ENCODE data around the gene SPAG6. TPM values are rescaled to one million over a fixed set of nuclear protein-coding genes. Genes with fewer than 3 reads are reported as not detected.

The SPAG6 gene
- total and polyA plus RNA-seq, 2 experiments from 2014 or later = 0.21 TPM; not detected in 1

- H3K27me3 Mint-ChIP-seq (ENCODE audit: insufficient read depth, low read depth, poor library complexity) = peaks cover 4% of the 10 kb centered on the region
- H2AFZ ChIP-seq = no peak overlapping the region
These were observed 108.8 kb downstream of the SPAG6 start for GRCh38 chr10:22453948-22454591.

More at GRCh38 chr10:22453948-22454591, 108.8 kb downstream of the SPAG6 start:
- Mint-ChIP-seq H3K27ac (no peak overlapping the region), H3K36me3 (ENCODE audit: low read depth) (no peaks in the 10 kb centered on the region), H3K4me3 (no peak overlapping the region), H3K4me1 (no peaks in the 10 kb centered on the region; the same call in 2 of the 3 replicates), H3K9me3 (peaks cover 7% of the 10 kb centered on the region)
- ATAC-seq (no peak), DNase-seq (ENCODE audit: low spot score) (no peak)
- no peak overlapping the region for H3K4me2 ChIP-seq
- H3K4me1 ChIP-seq (ENCODE audit: insufficient read depth) = no peaks in the 10 kb centered on the region
- no peaks in the 10 kb centered on the region for H3K9me2 ChIP-seq (ENCODE audit: insufficient read depth)
- H4K20me1 ChIP-seq (replicated peaks; ENCODE audit: insufficient read depth) = no peaks in the 10 kb centered on the region
- H3K79me2 ChIP-seq (replicated peaks; ENCODE audit: insufficient read depth) = no peaks in the 10 kb centered on the region
- H3F3A ChIP-seq (replicated peaks; ENCODE audit: low read depth) = no peaks in the 10 kb centered on the region
- H3K27me3 ChIP-seq (ENCODE audit: insufficient read depth) = no peaks in the 10 kb centered on the region
- H3K4me3 ChIP-seq = no peak overlapping the region
- no peaks in the 10 kb centered on the region for H3K36me3 ChIP-seq (ENCODE audit: insufficient read depth)
- H3K27ac ChIP-seq (ENCODE audit: low read depth) = no peak overlapping the region
- TF ChIP-seq, protein P1, sequence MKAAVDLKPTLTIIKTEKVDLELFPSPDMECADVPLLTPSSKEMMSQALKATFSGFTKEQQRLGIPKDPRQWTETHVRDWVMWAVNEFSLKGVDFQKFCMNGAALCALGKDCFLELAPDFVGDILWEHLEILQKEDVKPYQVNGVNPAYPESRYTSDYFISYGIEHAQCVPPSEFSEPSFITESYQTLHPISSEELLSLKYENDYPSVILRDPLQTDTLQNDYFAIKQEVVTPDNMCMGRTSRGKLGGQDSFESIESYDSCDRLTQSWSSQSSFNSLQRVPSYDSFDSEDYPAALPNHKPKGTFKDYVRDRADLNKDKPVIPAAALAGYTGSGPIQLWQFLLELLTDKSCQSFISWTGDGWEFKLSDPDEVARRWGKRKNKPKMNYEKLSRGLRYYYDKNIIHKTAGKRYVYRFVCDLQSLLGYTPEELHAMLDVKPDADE (IDR thresholded peaks at IDR 0.05) = no peak
- TF ChIP-seq POLR2AphosphoS5 (IDR thresholded peaks at IDR 0.05; ENCODE audit: low read depth) (no peak), ZNF114 (CRISPR knock-in tag; IDR thresholded peaks at IDR 0.05) (no peak), REST (IDR thresholded peaks at IDR 0.05; ENCODE audit: unreplicated experiment) (no peak), EZH2 (IDR thresholded peaks at IDR 0.05; ENCODE audit: low read depth, unreplicated experiment) (no peak), JUNB (IDR thresholded peaks at IDR 0.05; ENCODE audit: unreplicated experiment) (no peak), CREB1 (CRISPR knock-in tag; IDR thresholded peaks at IDR 0.05; ENCODE audit: low read depth) (no peak), ZNF331 (CRISPR knock-in tag; IDR thresholded peaks at IDR 0.05; ENCODE audit: low read depth) (no peak), NANOG (IDR thresholded peaks at IDR 0.05; ENCODE audit: borderline replicate concordance) (no peak), EZH2phosphoT487 (IDR thresholded peaks at IDR 0.05; ENCODE audit: unreplicated experiment) (no peak), STAT1 (IDR thresholded peaks at IDR 0.05; ENCODE audit: unreplicated experiment) (no peak), ZNF462 (CRISPR knock-in tag; IDR thresholded peaks at IDR 0.05) (no peak)
- TF ChIP-seq, protein P2, sequence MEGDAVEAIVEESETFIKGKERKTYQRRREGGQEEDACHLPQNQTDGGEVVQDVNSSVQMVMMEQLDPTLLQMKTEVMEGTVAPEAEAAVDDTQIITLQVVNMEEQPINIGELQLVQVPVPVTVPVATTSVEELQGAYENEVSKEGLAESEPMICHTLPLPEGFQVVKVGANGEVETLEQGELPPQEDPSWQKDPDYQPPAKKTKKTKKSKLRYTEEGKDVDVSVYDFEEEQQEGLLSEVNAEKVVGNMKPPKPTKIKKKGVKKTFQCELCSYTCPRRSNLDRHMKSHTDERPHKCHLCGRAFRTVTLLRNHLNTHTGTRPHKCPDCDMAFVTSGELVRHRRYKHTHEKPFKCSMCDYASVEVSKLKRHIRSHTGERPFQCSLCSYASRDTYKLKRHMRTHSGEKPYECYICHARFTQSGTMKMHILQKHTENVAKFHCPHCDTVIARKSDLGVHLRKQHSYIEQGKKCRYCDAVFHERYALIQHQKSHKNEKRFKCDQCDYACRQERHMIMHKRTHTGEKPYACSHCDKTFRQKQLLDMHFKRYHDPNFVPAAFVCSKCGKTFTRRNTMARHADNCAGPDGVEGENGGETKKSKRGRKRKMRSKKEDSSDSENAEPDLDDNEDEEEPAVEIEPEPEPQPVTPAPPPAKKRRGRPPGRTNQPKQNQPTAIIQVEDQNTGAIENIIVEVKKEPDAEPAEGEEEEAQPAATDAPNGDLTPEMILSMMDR (conservative IDR thresholded peaks at IDR 0.05; ENCODE audit: low read depth in 2 of 2) = no peak
